NB4 (cell line): ENCODE results near the gene PERM1.
"Not testable (repeated sequence)": the region's sequence is repeated elsewhere in the genome, so short reads cannot be mapped to it uniquely, and the experiment has no call there.

Experiments
- DNase-seq: peaks from one replicate; pipeline ENCODE4 v3.0.0; 2010; ENCODE audit warnings: low read depth
- H3K4me3 ChIP-seq: one replicate; pipeline ENCODE4 v1.5.1; 2011; ENCODE audit warnings: mild to moderate bottlenecking, low read depth, low read length, moderate library complexity
- CTCF ChIP-seq: IDR thresholded peaks from one replicate; pipeline ENCODE4 v1.5.1; 2012; ENCODE audit warnings: low read depth, low read length
- MAX ChIP-seq: IDR thresholded peaks from 2 replicates; pipeline ENCODE4 v1.6.1; 2011; ENCODE audit warnings: low read depth, low read length
- MYC ChIP-seq: IDR thresholded peaks from 2 replicates; pipeline ENCODE4 v1.6.1; 2011; ENCODE audit warnings: low read depth, low read length
- POLR2A ChIP-seq: IDR thresholded peaks from 2 replicates; pipeline ENCODE4 v1.6.1; 2011; ENCODE audit warnings: mild to moderate bottlenecking; ENCODE audit not compliant: insufficient read length; ENCODE audit errors: extremely low read depth

Gene PERM1

GRCh38 chr1:991895-992294 lies 10.0 kb upstream of the PERM1 start:
- no peak for DNase-seq
- H3K4me3 ChIP-seq = no peak overlapping the region
- TF ChIP-seq MYC = no peak
- no peak for TF ChIP-seq POLR2A
- no peak for TF ChIP-seq MAX
- no peak for TF ChIP-seq CTCF

- H3K4me3 ChIP-seq, DNase-seq: not testable (repeated sequence)
Measured at GRCh38 chr1:991275-991674, 9.4 kb upstream of the PERM1 start.

GRCh38 chr1:988061-988460 lies 6.2 kb upstream of the PERM1 start:
- H3K4me3 ChIP-seq, DNase-seq: not testable (repeated sequence)

GRCh38 chr1:985126-985525 lies 3.2 kb upstream of the PERM1 start:
- DNase-seq = no peak
- no peak overlapping the region for H3K4me3 ChIP-seq
- TF ChIP-seq CTCF (no peak), MAX (no peak), POLR2A (no peak), MYC (no peak)

- TF ChIP-seq POLR2A (no peak), MYC (no peak), MAX (no peak), CTCF (no peak)
Measured at GRCh38 chr1:984476-984814, 2.6 kb upstream of the PERM1 start.

GRCh38 chr1:983798-984475 lies 2.0 kb upstream of the PERM1 start:
- H3K4me3 ChIP-seq = no peak overlapping the region
- TF ChIP-seq MAX (no peak), CTCF (peak; percentile 61), MYC (no peak)
- peak; percentile 43 for DNase-seq

More at GRCh38 chr1:984476-984814, 2.6 kb upstream of the PERM1 start:
- no peak for DNase-seq
- no peak overlapping the region for H3K4me3 ChIP-seq

- TF ChIP-seq POLR2A = no peak
- no peak for TF ChIP-seq MYC
- no peak for TF ChIP-seq CTCF
- no peak for TF ChIP-seq MAX
- DNase-seq = no peak
- H3K4me3 ChIP-seq = no peak overlapping the region
Measured at GRCh38 chr1:982765-983436, 1.0 kb upstream of the PERM1 start.
